Retinal pigment epithelial cell (primary cell): ENCODE data around the gene PSMD5.

Experiments used
- DNase-seq: peaks from one replicate; pipeline ENCODE4 v3.0.0-alpha.2; 2010; ENCODE audit warnings: low read depth
- H3K4me3 ChIP-seq: 2 replicates; pipeline ENCODE4 v1.5.1; 2011; ENCODE audit warnings: mild to moderate bottlenecking, low read length, control low read depth, moderate library complexity
- TF ChIP-seq, protein P1 (sequence below): conservative IDR thresholded peaks from 2 replicates; pipeline ENCODE4 v1.5.1; 2011; ENCODE audit warnings: low read depth, low read length, control low read depth, inconsistent platforms

Gene PSMD5

DNA sequence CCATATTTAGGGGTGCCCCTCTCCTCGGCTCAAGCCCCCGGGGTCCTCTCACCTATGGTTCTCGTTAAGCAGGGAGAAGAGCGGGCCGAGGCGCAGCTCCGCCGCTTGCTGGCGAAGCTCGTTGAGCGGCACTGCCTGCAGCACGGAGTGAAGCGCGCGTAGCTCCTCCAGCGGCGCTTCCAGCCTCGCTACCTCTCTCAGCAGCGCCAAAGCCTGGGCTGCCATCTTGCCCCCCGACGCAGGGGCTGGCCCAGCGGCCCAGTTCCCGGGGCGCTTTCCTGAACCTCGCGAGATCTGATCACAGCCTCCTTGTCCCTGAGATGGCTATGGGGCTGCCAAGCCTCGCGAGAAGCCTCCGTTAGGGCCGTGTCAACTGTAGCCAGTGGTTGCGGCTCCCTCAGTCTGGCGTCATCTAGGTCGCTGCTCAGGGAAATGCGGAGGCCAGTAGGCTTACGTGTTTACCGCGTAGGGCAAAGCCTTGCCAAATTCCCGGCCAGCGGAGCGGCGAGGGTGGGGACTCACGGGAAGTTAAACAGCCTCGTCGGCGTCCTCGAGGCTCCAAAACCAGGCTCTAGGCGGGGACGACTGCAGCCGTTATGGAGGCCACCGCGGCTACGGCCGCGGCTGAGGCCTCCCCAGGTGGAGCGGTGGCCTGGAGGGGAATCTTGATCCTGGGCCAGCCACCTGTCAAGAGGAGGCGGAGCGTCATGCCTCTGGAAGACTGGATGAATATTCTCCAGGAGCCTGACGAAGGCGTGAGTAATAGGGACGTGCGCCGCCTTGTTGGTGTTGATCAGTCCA, at the start of gene PSMD5:
PSMD5 (minus strand) TSS at position 238 of the 801 bp plus-strand sequence; CDS start at position 225, 13 bp downstream.
- TF ChIP-seq, protein P1, sequence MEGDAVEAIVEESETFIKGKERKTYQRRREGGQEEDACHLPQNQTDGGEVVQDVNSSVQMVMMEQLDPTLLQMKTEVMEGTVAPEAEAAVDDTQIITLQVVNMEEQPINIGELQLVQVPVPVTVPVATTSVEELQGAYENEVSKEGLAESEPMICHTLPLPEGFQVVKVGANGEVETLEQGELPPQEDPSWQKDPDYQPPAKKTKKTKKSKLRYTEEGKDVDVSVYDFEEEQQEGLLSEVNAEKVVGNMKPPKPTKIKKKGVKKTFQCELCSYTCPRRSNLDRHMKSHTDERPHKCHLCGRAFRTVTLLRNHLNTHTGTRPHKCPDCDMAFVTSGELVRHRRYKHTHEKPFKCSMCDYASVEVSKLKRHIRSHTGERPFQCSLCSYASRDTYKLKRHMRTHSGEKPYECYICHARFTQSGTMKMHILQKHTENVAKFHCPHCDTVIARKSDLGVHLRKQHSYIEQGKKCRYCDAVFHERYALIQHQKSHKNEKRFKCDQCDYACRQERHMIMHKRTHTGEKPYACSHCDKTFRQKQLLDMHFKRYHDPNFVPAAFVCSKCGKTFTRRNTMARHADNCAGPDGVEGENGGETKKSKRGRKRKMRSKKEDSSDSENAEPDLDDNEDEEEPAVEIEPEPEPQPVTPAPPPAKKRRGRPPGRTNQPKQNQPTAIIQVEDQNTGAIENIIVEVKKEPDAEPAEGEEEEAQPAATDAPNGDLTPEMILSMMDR, result no peak
- peak within 1 kb of the TSS; percentile 90 for H3K4me3 ChIP-seq
- DNase-seq, result peak; percentile 94

DNA sequence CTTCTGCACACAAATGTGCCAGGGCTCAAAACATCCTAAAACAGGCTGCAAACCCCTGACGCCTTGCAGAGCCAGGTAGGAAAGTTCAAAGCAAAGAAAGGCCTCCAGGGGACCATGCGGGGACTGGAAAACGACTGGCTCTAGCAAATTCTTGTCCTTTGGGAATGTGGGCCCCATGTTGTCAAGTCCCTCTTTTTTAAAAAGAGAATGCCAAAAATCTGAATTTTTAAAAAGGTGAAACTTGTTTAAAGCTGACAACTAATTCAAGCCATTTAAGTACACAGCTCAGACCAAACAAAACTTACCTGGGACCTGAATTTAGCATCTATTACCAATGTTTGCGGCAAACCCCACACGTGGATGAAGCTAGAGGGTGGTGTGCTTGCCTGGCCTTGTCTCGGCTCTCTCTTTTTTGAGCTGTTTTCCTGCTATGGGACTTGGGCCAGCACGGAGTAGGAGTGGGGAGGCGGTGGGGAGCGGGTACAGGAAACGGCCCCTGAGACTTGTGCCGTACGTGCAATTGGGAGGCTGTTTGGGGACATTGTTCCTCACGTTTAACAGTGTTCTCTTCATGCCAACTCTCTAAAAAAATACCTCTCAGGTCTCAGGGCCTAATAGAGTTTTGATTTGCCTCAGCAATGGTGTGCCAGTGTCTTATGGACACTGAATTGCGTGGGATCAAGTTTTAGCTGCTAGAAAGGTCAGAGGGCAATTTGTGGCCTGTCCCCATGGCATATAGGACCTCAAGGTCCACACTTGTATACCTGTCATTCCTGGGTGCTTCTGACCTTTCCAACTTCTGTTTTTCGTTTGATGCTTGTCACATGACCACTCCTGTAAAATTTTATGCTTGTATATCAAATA, 49.4 kb upstream of the PSMD5 start:
- no peak for DNase-seq
- H3K4me3 ChIP-seq, result no peak overlapping the region

DNA sequence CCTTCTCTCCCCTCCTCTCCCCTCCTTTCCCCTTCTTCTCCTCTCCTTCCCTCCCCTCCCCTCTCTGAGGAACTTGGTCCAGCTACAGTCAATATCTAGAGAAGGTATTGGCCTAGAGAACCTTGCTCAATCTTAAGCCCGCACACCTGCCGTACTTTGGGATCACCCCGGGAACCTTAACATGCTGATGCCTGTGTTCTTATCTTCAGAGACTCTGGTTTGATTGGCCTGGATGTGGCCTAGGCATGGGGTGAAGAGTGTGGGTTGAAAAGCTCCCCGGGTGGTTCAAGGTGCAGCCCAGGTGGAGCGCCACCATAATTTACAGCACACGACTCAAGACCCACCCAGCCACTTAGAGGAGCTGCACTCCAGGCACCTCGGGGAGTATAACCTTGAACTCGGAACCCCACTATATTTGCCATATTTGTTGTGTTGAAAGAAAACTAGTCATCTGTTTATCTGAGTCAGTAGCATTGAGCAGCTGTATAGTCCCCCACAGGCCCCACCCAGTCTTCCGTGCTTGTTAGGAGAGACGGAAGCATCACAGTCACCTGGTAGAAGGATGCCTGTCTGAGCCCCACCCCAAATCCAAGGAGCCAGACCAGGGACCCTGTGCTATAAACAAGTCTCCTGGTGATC, 48.6 kb upstream of the PSMD5 start:
- no peak for DNase-seq
- H3K4me3 ChIP-seq, result no peak overlapping the region
- TF ChIP-seq, protein P1, result no peak

More for the DNA sequence above, 49.4 kb upstream of the PSMD5 start:
- TF ChIP-seq, protein P1, result no peak

- no peak for DNase-seq
- TF ChIP-seq, protein P1, result no peak
- no peak overlapping the region for H3K4me3 ChIP-seq
Observed at GRCh38 chr9:120890320-120891244, 47.9 kb upstream of the PSMD5 start.

DNA sequence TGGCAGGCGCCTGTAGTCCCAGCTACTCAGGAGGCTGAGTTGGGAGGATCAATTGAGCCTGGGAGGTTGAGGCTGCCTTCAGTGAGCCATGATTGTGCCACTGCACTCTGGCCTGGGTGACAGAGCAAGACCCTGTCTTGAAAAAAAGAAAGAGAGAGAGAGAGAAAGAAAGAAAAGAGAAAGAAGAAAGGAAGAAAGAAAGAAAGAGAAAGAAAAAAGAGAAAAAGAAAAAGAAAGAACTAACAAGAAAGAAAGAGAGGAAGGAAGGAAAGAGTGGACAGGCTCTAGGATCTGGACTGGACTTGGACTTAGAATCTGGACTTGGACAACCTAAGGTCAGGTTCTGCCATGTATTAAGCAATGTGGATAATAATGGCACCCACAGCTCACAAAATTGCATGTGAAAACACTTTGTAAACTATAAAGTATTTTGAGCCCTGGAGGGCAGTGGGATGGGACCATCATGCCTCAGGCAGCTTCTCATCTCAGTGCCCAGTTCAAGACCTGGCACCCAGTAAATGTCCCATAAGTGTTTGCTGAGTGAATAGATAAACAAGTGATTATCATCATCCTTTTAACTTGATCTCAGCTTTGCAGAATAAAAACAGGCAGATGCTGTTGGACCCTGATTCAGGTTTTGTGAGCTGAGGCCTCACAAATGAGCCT, 47.0 kb upstream of the PSMD5 start:
- DNase-seq, result no peak
- TF ChIP-seq, protein P1, result no peak
- H3K4me3 ChIP-seq, result no peak overlapping the region

DNA sequence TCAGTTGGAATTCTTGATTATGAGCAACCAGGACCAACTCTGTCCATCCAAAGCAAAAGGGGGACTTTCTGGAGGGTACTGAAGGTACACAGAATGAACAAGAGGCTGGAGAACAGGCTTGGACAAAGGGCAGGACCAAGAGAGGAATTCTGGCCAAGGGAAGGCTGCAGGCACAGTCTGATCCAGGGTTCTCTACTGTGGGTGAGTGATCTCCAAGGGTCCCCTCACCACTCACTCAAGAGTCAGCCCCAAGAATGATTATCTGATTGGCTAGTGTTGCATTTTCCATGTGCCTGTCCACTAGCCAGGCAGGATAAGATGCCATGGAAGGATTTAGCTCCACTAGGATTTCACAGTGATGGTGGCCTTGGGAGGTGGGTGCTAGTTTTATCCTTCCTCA, 45.9 kb upstream of the PSMD5 start:
- TF ChIP-seq, protein P1, result no peak
- no peak overlapping the region for H3K4me3 ChIP-seq

More for the DNA sequence above, 45.9 kb upstream of the PSMD5 start:
- no peak for DNase-seq
